ENCODE results near the gene MORN1.
"Not testable (repeated sequence)": the region's sequence is repeated elsewhere in the genome, so short reads cannot be mapped to it uniquely, and the experiment has no call there.

The MORN1 gene

DNA sequence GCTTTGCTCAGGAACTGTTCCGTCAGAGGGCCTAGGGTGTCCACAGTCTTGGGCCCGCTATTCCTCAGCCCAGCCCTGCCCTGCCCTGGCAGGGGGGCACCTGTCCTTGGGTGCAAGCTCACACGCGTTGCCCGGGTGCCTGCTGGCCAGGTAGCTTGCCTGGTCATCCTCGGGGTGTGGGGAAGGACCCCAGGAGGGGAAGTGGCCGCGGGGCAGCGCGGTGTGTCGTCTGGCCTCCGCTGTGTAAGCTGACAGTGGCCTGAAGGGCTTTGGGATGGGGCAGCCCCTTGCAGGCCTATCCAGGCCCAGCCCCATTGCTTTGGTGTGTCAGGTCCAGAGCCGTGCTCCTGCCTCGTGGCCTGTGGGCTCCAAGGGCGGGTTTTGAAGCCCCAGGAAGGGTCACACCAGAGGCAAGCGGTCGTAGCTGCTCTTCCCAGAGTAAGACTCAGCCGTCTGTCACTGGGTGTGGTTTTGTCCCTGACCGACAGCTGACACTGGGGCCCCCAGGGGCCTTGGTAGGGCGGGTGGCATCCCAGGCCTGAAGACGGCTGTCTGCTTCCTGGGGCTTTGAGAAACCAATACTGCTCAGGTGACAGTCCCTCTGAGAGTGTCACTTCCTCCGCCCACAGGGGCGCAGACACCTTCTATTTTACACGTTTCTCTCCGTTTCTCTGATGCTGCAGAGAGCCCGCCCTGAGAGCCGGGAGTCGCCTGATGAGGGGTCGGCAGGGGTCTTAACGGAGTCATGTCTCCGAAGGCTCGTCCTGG, 91.2 kb downstream of the MORN1 start:
- no peak for DNase-seq (ENCODE audit: insufficient read length, low spot score)
- FAIRE-seq, result no peak
- TF ChIP-seq, protein P1, sequence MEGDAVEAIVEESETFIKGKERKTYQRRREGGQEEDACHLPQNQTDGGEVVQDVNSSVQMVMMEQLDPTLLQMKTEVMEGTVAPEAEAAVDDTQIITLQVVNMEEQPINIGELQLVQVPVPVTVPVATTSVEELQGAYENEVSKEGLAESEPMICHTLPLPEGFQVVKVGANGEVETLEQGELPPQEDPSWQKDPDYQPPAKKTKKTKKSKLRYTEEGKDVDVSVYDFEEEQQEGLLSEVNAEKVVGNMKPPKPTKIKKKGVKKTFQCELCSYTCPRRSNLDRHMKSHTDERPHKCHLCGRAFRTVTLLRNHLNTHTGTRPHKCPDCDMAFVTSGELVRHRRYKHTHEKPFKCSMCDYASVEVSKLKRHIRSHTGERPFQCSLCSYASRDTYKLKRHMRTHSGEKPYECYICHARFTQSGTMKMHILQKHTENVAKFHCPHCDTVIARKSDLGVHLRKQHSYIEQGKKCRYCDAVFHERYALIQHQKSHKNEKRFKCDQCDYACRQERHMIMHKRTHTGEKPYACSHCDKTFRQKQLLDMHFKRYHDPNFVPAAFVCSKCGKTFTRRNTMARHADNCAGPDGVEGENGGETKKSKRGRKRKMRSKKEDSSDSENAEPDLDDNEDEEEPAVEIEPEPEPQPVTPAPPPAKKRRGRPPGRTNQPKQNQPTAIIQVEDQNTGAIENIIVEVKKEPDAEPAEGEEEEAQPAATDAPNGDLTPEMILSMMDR (IDR thresholded peaks at IDR 0.05; ENCODE audit: insufficient read depth, missing control alignments), result no peak

DNA sequence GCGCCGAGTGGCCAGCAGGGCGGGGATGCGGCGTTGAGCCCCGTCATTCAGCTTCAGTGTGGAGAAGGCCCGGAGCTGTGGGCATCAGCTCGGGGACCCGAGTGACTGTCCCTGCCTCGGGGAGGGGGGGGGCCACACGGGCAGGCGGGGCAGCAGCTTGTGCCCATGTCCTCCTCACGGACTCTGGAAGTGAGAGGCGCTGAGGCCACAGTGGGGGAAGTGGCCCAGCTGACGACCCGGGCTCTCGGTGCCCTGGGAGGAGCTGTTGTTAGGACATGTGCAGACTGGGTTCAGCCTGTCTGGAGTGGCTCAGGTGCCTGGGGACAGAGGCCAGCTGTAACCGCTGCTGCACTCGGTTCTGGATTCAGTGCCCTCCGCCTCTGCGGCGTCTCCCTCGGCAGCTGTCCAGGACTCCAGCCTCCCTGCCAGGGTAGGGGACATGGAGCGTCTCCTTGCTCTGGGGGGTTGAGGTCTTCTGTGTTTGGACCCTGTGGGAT, 92.2 kb downstream of the MORN1 start:
- TF ChIP-seq, protein P1 (IDR thresholded peaks at IDR 0.05; ENCODE audit: insufficient read depth, missing control alignments), result no peak
- no peak for DNase-seq (ENCODE audit: insufficient read length, low spot score)
- FAIRE-seq, result no peak

GRCh38 chr1:2298685-2299084, 92.7 kb downstream of the MORN1 start:
- TF ChIP-seq, protein P1 (IDR thresholded peaks at IDR 0.05; ENCODE audit: insufficient read depth, missing control alignments), result no peak
- FAIRE-seq (no peak), DNase-seq (ENCODE audit: insufficient read length, low spot score) (no peak)

DNA sequence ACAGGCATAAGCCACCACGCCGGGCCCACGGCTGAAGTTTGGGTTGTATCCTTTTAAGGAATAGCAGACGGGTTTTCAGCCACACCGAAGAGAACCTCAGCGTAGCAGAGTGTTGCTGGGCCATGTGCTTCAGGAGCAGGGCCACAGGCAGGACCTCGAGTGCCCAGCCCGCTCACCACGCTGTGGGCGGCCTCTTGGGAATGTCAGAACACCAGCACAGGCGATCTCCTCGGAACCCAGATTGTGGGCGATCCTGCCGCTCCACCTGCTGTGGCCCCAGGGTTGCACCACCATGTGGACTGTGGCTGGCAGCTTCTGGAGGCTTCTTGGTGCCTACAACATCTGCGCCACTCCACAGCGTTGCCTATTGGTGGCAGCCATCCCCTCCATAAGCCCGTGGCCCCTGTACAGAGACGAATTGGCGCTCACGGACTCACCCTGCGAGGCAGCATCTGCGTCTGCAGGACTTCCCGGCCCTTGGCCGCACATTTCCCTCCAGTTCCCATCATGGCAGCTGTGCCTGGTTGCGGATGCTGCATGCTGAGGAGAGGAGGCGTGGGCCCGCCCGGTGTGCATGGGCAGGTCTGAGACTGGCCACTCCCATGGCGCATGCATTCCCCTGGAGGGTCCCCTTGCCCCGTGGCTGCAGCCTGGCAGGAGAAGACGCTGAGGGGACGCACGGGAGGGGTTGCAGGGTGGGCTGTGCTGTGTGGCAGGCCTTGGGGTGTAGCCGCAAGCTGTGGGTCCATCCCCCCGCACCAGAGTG, 93.9 kb downstream of the MORN1 start:
- DNase-seq (ENCODE audit: insufficient read length, low spot score), result no peak
- TF ChIP-seq, protein P1 (IDR thresholded peaks at IDR 0.05; ENCODE audit: insufficient read depth, missing control alignments), result no peak
- no peak for FAIRE-seq

DNA sequence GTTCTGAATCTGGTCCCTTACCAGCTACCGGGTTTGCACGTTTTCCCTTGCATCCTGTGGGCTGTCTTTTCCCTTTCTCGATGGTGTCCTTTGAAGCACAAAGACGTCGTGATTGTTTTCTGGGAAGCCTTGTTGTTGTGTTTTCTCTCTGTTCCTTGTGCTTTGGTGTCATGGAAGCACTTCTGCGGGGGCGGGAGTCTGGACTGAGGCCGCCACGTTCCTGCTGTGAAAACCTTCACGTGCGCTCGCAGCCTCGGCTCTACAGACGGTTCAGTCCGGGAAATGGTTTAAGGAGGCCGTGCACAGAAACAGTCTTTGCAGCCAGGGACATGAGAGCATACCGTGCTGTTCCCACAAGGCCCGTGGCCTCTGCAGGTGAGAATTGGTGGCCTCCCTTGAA, 94.7 kb downstream of the MORN1 start:
- DNase-seq (ENCODE audit: insufficient read length, low spot score) (no peak), FAIRE-seq (no peak)
- TF ChIP-seq, protein P1 (IDR thresholded peaks at IDR 0.05; ENCODE audit: insufficient read depth, missing control alignments), result no peak

DNA sequence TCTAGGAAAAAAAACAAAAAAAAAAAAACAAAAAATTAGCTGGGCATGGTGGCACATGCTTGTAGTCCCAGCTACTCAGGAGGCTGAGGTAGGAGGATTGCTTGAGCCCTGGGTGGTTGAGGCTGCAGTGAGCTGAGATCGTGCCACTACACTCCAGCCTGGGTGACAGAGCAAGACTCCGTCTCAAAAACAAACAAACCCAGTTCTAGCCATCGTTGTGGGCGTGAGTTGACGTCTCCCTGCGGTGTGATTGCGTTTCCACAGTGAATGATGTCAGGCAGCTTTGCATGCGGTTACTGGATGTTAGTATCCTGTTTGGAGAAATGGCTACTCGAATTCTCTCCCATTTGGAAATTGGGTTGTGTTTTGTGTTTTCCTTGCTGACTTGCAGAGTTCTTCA, 95.1 kb downstream of the MORN1 start:
- FAIRE-seq; DNase-seq (ENCODE audit: insufficient read length, low spot score): not testable (repeated sequence)

- no peak for DNase-seq (ENCODE audit: insufficient read length, low spot score)
- no peak for FAIRE-seq
- TF ChIP-seq, protein P1 (IDR thresholded peaks at IDR 0.05; ENCODE audit: insufficient read depth, missing control alignments), result no peak
These were observed 95.8 kb downstream of the MORN1 start for GRCh38 chr1:2295526-2295925.

All from D721Med (cell line).